OCI-LY1 (cell line): ENCODE measurements around the gene PIAS1.

ENCODE experiments used
- CTCF ChIP-seq: fragments of 200-600 bp; sonication (generic), shearing (Covaris generic); IDR thresholded peaks from 2 replicates; pipeline ENCODE4 v1.5.1; 2017; ENCODE audit warnings: mild to moderate bottlenecking, antibody characterized with exemption, low read length, moderate library complexity, mixed read lengths
- EZH2 ChIP-seq: fragments of 200-600 bp; sonication (generic), shearing (Covaris generic); IDR thresholded peaks from 2 replicates; pipeline ENCODE4 v1.8.0; 2017; ENCODE audit warnings: borderline replicate concordance, mixed run types, mild to moderate bottlenecking, antibody characterized with exemption, low read length, moderate library complexity, mixed read lengths

- TF ChIP-seq CTCF (no peak), EZH2 (no peak)
Observed at GRCh38 chr15:68234060-68234459, 179.9 kb downstream of the PIAS1 start.
